Stimulated activated CD4-positive, alpha-beta T cell treated with anti-CD3 and anti-CD28 coated beads, Interleukin-12 subunit alpha, Interleukin-12 subunit beta, amount 100 ng/mL, for 24 hours (primary cell): ENCODE measurements around the gene UPB1.
A peak's percentile ranks its signal among the peaks of the same experiment; 100 is the strongest.
"Not testable (repeated sequence)": the region's sequence is repeated elsewhere in the genome, so short reads cannot be mapped to it uniquely, and the experiment has no call there.

ENCODE experiments used
- DNase-seq, 2 experiments: peaks; one replicate each; pipeline ENCODE4 v3.0.0-alpha.2; 2020; ENCODE audit warnings: low read depth in 2 of 2

Gene UPB1

DNA sequence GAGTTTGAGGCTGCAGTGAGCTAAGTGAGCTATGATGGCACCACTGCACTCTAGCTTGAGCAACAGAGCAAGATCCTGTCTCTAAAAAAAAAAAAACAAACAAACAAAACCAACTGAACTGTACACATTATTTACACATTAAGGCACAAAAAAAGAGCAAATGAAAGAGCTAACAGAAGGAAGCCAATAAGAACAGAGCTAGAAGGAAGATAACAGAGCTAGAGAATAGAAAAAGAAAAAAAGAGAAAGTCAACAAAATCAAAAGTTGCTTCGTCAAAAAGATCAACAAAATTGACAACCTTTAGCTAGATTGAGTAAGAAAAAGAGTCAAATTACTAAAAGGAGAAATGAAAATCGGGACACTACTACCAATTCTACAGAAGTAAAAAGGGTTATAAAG is 34.8 kb downstream of the UPB1 start:
- no peak for DNase-seq

- DNase-seq, result not testable (repeated sequence)
These were observed 35.8 kb downstream of the UPB1 start for GRCh38 chr22:24530968-24531367.

DNA sequence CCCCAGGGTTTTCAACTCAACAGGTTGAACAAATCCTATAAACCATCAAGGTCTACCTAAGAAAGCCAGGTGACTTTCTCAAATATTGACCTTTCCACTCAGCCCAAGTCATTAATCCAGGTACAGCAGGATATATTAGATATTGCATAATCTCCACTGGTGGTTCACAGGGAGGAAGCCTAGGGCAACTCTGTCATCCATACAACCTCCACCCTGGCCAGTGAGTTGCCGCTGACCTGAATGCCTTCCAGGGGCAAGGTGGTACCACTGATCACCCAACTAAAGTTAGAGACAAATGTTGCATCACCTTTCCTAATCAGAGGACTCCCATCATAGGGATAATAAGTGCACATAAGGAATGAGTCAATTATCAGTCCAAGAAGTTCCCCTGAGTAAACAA is 36.9 kb downstream of the UPB1 start:
- no peak for DNase-seq

DNA sequence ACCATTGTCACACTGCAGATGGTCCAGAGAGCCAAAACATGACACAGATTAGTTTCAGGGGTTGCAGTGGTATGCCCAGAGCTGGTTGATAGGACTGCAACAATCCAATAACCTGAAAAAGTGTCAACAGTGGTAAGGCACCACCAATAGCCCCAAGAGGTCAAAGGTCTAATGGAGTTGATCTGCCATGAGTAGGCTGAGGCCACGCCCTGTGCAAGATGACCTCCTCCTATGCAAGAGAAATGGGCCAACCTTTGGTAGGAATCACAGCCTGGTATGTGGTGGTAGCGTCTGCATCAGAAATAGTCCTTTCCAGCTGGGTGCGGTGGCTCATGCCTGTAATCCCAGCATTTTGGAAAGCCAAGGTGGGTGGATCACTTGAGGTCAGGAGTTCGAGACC is 40.2 kb downstream of the UPB1 start:
- no peak for DNase-seq

GRCh38 chr22:24536089-24536488 is 41.0 kb downstream of the UPB1 start:
- DNase-seq, result no peak

DNA sequence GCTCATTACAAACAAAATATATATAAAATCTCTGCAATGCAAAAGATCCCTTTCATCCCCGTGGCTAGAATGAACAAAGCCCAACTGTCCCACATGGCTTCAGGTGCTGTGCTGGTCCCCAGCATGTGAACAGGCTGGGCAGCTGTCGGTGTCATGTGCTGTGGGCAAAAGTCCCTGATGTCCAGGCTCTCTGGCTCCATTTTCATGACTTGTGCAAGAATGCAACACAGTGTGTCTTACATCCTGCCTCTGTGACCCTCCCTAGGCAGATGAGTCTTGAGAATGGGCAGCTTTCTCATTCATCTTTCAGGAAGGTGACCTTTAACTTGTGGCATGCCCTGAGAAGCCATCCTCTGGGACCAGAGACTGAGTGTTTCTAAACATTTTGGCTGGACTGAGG is 45.3 kb downstream of the UPB1 start:
- no peak for DNase-seq

- DNase-seq, result no peak
These were observed 46.8 kb downstream of the UPB1 start for GRCh38 chr22:24541681-24542515.

GRCh38 chr22:24542641-24543040 is 47.5 kb downstream of the UPB1 start:
- DNase-seq, result no peak

DNA sequence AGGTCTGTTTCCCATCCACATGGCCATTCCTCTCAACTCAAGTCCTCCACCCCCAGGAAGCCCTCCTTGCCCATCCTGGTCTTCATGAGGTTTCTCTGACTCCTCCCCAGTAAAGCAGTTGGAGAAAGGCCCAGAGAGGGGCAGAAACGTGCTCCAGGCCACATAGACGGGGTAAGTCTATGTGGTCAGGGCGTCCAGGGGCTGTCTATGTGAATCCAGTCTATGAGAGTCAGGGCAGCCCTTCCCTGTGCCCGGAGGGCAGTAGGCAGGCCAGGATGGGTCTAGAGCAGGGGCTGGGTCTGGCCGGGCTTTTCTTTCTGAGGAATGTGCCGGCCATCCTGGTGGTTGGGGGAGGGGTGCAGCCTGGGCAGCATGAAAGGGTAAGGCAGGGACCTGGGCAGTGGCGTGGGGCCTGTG is 48.1 kb downstream of the UPB1 start:
- DNase-seq, result no peak

DNA sequence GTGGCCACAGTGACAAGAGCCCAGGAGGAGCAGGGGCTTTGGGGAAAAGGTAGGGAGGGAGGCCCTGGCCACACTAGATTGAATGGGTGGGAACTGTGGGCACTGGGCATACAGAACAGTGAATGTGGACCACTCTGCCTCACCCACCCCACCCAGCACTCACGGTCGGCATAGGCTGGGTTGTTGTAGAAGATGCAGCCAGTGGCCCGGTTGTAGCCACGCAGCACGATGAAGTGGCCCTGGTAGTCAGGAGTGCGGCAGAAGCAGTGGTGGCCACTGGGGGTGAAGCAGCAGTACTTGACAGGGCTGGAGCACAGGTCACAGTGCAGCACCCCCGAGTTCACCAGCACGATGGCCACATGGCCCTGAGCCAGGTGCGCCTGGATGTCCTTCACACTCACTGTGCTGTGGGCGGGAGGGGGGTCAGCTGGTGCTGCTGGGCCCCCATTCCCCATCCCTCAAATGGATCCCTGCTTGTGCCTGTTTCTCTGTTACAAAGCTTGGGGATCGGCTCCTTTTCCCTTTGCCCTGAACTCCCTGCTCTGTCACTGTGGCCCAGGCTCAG is 48.6 kb downstream of the UPB1 start:
- DNase-seq, result no peak

DNA sequence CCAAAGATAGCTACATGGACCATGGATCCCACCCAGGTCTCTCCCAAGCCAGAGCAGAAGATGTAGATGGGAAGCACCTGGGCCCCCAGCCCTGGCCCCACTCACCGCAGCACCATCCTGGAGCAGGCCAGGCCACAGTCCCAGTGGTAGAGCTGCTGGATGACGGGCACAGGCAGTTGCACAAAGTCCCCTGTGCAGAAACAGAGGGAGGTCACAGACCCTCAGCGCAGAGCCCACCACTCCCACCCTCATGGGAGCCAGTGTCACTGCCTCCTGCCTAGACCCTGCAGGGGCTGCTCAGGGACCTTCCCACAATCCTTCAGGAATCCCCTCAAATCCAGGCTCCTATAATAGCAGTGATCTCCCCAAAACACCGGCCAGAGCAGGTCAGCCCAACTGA is 53.7 kb downstream of the UPB1 start:
- no peak for DNase-seq

DNA sequence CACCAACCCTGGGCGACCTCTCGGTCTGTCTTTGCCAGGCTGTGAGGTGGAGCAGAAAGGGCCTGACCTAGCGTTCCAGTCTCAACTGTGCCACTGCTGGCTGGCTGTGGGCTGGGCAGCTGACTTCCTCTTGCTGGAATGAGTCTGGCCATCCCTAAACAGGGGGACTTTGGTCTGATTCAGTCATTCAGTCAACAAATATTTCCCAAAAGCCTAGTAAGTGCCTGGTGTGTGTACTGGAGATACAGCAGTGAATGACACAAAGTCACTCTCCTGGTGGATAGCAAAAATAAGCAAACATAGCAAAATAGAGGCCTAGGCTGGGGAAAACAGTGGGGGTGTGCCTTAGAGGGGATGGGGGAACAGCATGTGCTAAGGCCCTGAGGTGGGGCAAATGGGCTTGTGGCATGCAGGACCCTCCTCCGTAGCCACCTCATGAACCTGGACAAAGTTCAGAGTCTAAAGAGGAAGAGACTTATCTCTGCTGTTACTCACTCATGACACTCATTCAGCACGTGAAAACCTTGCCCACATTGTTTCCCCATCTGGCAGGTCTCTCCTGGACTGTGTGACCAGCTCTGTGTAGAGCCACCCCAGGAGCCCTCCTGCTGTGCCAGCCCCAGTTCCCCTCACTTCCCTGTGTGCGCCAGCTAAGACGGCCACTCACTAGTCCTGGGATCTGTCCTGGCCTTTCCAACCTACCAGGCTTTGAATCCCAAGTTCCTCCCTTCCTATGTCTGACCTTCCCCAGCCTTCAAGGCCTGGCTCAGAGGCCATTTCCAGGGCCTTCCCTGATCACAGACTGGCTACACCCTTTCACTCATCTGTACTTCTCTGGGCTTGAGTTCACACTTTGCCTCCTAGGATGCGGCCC is 55.1 kb downstream of the UPB1 start:
- DNase-seq, result no peak

DNA sequence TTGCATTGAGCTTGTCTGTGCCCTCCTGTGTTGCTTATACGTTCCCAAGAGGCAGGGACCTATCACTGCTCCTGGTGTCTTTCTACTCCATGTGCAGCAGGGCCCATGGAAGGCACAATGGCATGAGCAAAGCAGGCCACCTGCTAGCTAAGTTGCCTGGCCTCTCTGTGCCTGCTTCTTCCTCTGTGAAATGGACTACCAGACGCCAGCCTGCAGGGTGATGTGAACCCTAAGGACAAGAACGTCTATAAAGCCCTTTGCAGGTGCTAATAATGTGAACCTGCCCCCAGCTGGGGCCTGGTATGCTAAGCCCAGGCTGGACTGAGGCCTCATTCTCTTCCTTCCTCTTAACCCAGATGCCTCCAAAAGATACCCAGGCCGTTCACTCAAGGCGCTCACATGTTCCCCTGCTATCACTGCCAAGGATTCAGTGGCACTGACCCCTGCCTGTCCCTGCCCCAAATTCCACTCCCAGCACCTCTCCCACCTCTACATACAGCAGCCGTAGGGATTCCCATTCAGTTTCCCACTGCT is 55.8 kb downstream of the UPB1 start:
- no peak for DNase-seq

DNA sequence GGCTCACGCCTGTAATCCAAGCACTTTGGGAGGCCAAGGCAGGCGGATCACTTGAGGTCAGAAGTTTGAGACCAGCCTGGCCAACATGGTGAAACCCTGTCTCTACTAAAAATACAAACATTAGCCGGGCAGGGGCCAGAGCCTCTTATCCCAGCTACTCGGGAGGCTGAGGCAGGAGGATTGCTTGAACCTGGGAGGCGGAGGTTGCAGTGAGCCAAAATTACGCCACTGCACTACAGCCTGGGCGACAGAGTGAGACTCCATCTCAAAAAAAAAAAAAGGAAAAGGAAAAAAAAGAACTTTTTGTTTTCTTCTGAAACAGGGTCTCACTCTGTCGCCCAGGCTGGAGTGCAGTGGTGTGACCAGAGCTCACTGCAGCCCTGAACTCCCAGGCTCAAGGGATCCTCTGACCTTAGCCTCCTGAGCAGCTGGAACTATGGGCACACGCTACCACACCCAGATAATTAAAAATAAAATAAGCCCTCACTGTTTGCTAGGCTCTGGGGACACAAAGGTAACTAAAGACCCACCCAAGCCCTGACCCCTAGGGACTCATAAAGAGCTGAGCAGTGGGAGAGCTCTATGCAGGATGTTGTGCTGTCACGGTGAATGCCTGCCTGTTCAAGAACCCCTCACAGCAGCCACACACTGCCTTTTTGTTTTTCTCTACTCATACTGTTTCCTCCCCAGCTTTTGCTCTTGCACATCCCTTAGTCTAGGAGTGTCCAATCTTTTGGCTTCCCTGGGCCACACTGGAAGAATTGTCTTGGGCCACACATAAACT is 57.6 kb downstream of the UPB1 start:
- DNase-seq, result not testable (repeated sequence)

- no peak for DNase-seq
These were observed 58.6 kb downstream of the UPB1 start for GRCh38 chr22:24553597-24554312.

GRCh38 chr22:24554313-24555164 is 59.4 kb downstream of the UPB1 start, which contains the start of gene GUCD1:
Gene GUCD1 (minus strand): TSS chr22:24555138. CDS start chr22:24554991, 147 bp downstream.
- DNase-seq, result peak; percentile 8 to 24

DNA sequence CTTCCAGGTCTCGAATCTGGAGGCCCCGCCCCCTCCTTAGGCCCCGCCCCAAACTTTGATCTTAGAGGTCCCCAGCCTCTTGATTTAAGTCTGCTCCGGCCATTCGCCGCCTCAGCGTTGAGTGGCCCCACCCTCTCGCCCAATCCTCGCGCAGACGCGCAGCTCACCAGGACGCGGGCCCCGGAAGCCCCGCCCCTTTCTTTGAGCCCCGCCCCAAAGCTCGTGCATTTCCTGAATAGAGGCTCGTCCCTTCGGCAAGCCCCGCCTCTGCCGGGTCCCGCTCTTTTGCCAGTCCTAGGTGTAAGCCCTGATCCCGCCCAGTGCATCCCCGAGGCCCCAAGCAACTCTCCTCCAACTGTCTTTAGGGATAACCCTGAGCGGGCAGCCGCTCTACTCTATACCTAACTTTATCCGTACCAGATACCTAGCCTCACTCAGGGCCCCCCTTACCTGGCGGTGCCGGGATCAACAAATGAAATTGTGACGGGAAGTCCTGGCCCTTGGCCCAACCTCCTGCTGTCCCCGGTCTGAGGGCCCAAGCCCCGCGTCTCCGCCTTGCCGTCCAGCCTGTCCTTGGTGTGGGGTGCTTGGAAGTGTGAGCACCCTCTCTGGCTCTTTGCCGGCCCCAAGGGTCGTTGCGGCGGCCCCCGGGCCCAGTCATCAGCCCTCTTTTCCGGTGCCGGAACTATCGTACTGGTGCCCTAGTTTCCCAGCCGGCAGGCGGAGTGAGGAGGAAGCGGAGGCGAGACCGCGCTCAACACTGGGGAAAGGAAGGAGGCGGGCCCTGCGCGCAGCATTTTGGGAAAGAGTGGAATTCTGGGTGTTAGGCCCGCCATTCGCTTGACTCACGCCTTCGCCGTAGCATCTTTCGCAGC is 60.3 kb downstream of the UPB1 start, which contains the start of gene SNRPD3:
TSS of gene SNRPD3 (plus strand) at position 835 of the 875 bp plus-strand sequence. CDS start 1,676 bp downstream, outside the sequence.
- DNase-seq, result peak; percentile 100

- DNase-seq, result no peak
These were observed 64.3 kb downstream of the UPB1 start for GRCh38 chr22:24559471-24559870.

GRCh38 chr22:24563246-24563645 is 68.1 kb downstream of the UPB1 start:
- no peak for DNase-seq
